Heart right ventricle (tissue), 16 donors: Measurements from ENCODE around the gene OSM. TPM values are rescaled to one million over a fixed set of nuclear protein-coding genes. Genes with fewer than 3 reads are reported as not detected.

Source experiments
- ATAC-seq, 8 donors: fragments of 200-7000 bp; cut with Tn5 transposase; one replicate each; pipeline ENCODE4 v1.9.1; 2020; ENCODE audit warnings: mild to moderate bottlenecking in 8 of 8, moderate library complexity in 8 of 8, moderate number of reproducible peaks in 1 of 8
- DNase-seq, 2 donors: peaks; one replicate each; pipeline ENCODE4 v3.0.0-alpha.2; 2020
- H3K27ac ChIP-seq, 10 donors: fragments of 200-600 bp; sonication (generic) in 2 of 10; one replicate each; pipeline versions ENCODE4 v1.5.0 to v1.8.0; 2020 to 2022; ENCODE audit warnings: mild to moderate bottlenecking in 3 of 10
- H3K27me3 ChIP-seq, 7 donors: fragments of 200-600 bp; one replicate each; pipeline ENCODE4 v1.8.0; 2021 to 2022; ENCODE audit warnings: mild to moderate bottlenecking in 2 of 7
- H3K36me3 ChIP-seq, 9 donors: fragments of 200-600 bp; sonication (generic) in 1 of 9; one replicate each; pipeline versions ENCODE4 v1.5.0 to v1.8.0; 2020 to 2022; ENCODE audit warnings: mild to moderate bottlenecking in 2 of 9
- H3K4me1 ChIP-seq, 9 donors: fragments of 200-600 bp; sonication (generic) in 1 of 9; one replicate each; pipeline versions ENCODE4 v1.5.0 to v1.8.0; 2020 to 2022; ENCODE audit warnings: mild to moderate bottlenecking in 4 of 9
- H3K4me3 ChIP-seq, 10 donors: fragments of 200-600 bp; sonication (generic) in 2 of 10; one replicate each; pipeline versions ENCODE4 v1.5.0 to v1.8.0; 2020 to 2022; ENCODE audit warnings: mild to moderate bottlenecking in 7 of 10, moderate library complexity in 2 of 10
- H3K9me3 ChIP-seq, 11 donors: fragments of 200-600 bp in 10 of 11; sonication (generic) in 2 of 11; one replicate each; pipeline versions ENCODE4 v1.5.0 to v1.8.0; 2013 to 2022; ENCODE audit warnings: mild to moderate bottlenecking in 2 of 11, control low read depth in 1 of 11, moderate library complexity in 1 of 11
- CTCF ChIP-seq, 9 donors: fragments of 200-600 bp; sonication (generic) in 2 of 9; IDR thresholded peaks; one replicate each; pipeline versions ENCODE4 v1.5.0 to v1.8.0; 2021 to 2022; ENCODE audit warnings: antibody characterized with exemption in 9 of 9, mild to moderate bottlenecking in 5 of 9, moderate library complexity in 1 of 9
- WGBS, 2 donors: extraction: QIAGEN DNeasy Blood & Tissue Kit; methylation state at CpG; one replicate each; pipeline ENCODE4 v1.1.7; 2013; ENCODE audit warnings: inconsistent platforms in 1 of 2; 5-methylcytosine and 5-hydroxymethylcytosine counted together
- intact Hi-C, 10 donors: fragments of 100-400 bp; cut with DNase I; formaldehyde crosslinking; loops; one replicate each; pipeline versions ENCODE4 v1.11.1 to v1.14.2; 2022
- polyA plus RNA-seq, 2 donors: library from polyadenylated mRNA; stranded (reverse); fragments of 200-250 nt; gene quantifications; one replicate each; pipeline ENCODE4 v1.2.3, GENCODE V29; 2013
- total RNA-seq, 10 donors: library from RNA; stranded (reverse); fragmentation: NEBNext Ultra II Directional in 3 of 10; extraction: Animal tissue kit (Norgen Biotek cat#: 25700) in 3 of 10; gene quantifications; one replicate each; pipeline versions ENCODE4 v1.2.1 to v1.2.4, GENCODE V29; 2021 to 2023
- donor health status: Arrhythmogenic right ventricular cardiomyopathy.
- donor health status: ischemic (EF 13 %, LVEDD 7.1; RV severe dilation, severe dysfunction).
- donor health status: healthy with polysubstance abuse.
- donor health status: DM: no; HTN: yes; CAD: no.
- donor health status: DM: no; HTN: no; CAD: no.
- donor health status: ischemic (EF 25% LVEDD 6.9; RV normal size, moderate dysfunction).
- donor health status: ischemic (EF 25% LVEDD 5.7; RV mildly dilated, moderate dysfunction).
- donor health status: healthy.
- donor health status: DM: yes; HTN: yes; CAD: no.
- donor health status: Ischemic cardiomyopathy.
- donor health status: ischemic (EF 35%, LVEDD 5.7; RV mildly dilated, moderate dysfunction).
- donor health status: nonischemic (EF 11% LVEDD 7.7; RV severe dilation, severe dysfunction).
- donor health status: DM: yes; HTN: yes; CAD: no.
- donor health status: PGD.
- donor health status: ischemic (EF 29% LVEDD 5.4; RV normal size, mild dysfunction).
- donor health status: nonischemic (EF 23%, LVEDD 6.1; RV moderate dilation, normal function).

OSM gene
- total and polyA plus RNA-seq, 12 donors: 0.20 to 2.8 (median 0.41) TPM; not detected in 3

- ATAC-seq: peak; percentile 87 to 92 (median 91)
- intact Hi-C loops: loop anchor here in 9 of 10 donors (1.0 to 10.0 kb wide), 11 partner anchors 37 to 98 kb away; partner anchors contain the start of genes TBC1D10A (in 7 of the 9), SF3A1 (in 6 of the 9), CCDC157 (in 3 of the 9) and RNF215 (in 3 of the 9)
- H3K4me3 ChIP-seq: peak within 1 kb of the TSS; percentile 56 to 99 (median 92)
- WGBS, 2 donors: 1% methylated on average over 84 to 85 of the region's 85 CpGs
- peak in 1 of 9 donors; percentile 6 for TF ChIP-seq CTCF (IDR thresholded peaks at IDR 0.05)
- peaks cover 0 to 51% (median 31%) of the 10 kb centered on the region in 9 donors for H3K36me3 ChIP-seq
- H3K9me3 ChIP-seq: no peaks in the 10 kb centered on the region
- H3K27ac ChIP-seq: peak within 1 kb of the TSS; percentile 83 to 98 (median 93)
- H3K27me3 ChIP-seq: no peaks in the 10 kb centered on the region
- DNase-seq: peak; percentile 99
- H3K4me1 ChIP-seq: peaks cover 17 to 49% (median 39%) of the 10 kb centered on the region in 9 donors
These were observed 22.7 kb upstream of the OSM start, which contains the start of gene CASTOR1 for GRCh38 chr22:30289141-30289979. Gene CASTOR1 (minus strand): TSS chr22:30289505. CDS start chr22:30289497, 8 bp downstream.

GRCh38 chr22:30288419-30289140 lies 21.9 kb upstream of the OSM start:
- intact Hi-C loops: loop anchor here in 9 of 10 donors (1.0 to 10.0 kb wide), 11 partner anchors 38 to 99 kb away; partner anchors contain the start of genes SF3A1 (in 7 of the 9), TBC1D10A (in 7 of the 9), RNF215 (in 5 of the 9) and CCDC157 (in 3 of the 9)
- ATAC-seq: no peak
- Histone ChIP-seq H3K4me3 (peak overlapping the region; percentile 56 to 99 (median 92)), H3K9me3 (no peaks in the 10 kb centered on the region), H3K27me3 (no peaks in the 10 kb centered on the region), H3K27ac (peak overlapping the region; percentile 72 to 98 (median 93)), H3K4me1 (peaks cover 17 to 49% (median 39%) of the 10 kb centered on the region in 9 donors), H3K36me3 (peaks cover 0 to 48% (median 24%) of the 10 kb centered on the region in 9 donors)
- no peak for TF ChIP-seq CTCF (IDR thresholded peaks at IDR 0.05)
- WGBS, 2 donors: 15% methylated on average over 27 of the region's 27 CpGs
- no peak for DNase-seq

GRCh38 chr22:30287648-30288418 lies 21.2 kb upstream of the OSM start:
- Histone ChIP-seq H3K4me1 (peaks cover 17 to 51% (median 39%) of the 10 kb centered on the region in 9 donors), H3K4me3 (peak overlapping the region; percentile 56 to 99 (median 92)), H3K27me3 (no peaks in the 10 kb centered on the region), H3K36me3 (peaks cover 0 to 44% (median 16%) of the 10 kb centered on the region in 9 donors), H3K9me3 (no peaks in the 10 kb centered on the region), H3K27ac (peak overlapping the region; percentile 72 to 98 (median 93))
- ATAC-seq (peak; percentile 59 to 70 (median 66)), DNase-seq (peak; percentile 82 to 88)
- 12 to 19% methylated on average over 5 of the region's 5 CpGs for WGBS, 2 donors
- intact Hi-C loops: loop anchor here (1.0 to 10.0 kb wide), 11 partner anchors 25 to 101 kb away; partner anchors contain the start of genes RNF215 (in 8 of the 10), TBC1D10A (in 5 of the 10), SF3A1 (in 4 of the 10) and CCDC157 (in 3 of the 10)
- peak; percentile 69 to 85 (median 76) for TF ChIP-seq CTCF (IDR thresholded peaks at IDR 0.05)
